Coronary artery (tissue), 2 donors: ENCODE results near the gene SLC2A13.

Experiments used
- DNase-seq: peaks from one replicate; pipeline ENCODE4 v3.0.0-alpha.2; 2017; ENCODE audit warnings: low spot score
- H3K27ac ChIP-seq, 2 donors: fragments of 200-600 bp; sonication (generic); one replicate each; pipeline ENCODE4 v1.5.1; 2016 to 2019
- H3K4me3 ChIP-seq: fragments of 200-600 bp; sonication (generic); 2 replicates; pipeline ENCODE4 v1.5.1; 2016; ENCODE audit warnings: mild to moderate bottlenecking, moderate library complexity
- CTCF ChIP-seq: fragments of 200-600 bp; sonication (generic); IDR thresholded peaks from one replicate; pipeline ENCODE4 v1.5.1; 2019; ENCODE audit warnings: antibody characterized with exemption

The SLC2A13 gene

GRCh38 chr12:40002178-40003169, 103.4 kb downstream of the SLC2A13 start:
- Histone ChIP-seq H3K4me3 (no peak overlapping the region), H3K27ac (no peak overlapping the region)
- DNase-seq, result no peak
- no peak for TF ChIP-seq CTCF

- TF ChIP-seq CTCF, result no peak
- no peak overlapping the region for H3K4me3 ChIP-seq
- no peak for DNase-seq
- H3K27ac ChIP-seq, result no peak overlapping the region
Observed at GRCh38 chr12:40001406-40001805, 104.5 kb downstream of the SLC2A13 start.

GRCh38 chr12:40000884-40001283, 105.0 kb downstream of the SLC2A13 start:
- no peak for TF ChIP-seq CTCF

GRCh38 chr12:39993268-39993667, 112.6 kb downstream of the SLC2A13 start:
- DNase-seq, result no peak
- no peak for TF ChIP-seq CTCF
- H3K4me3 ChIP-seq, result no peak overlapping the region
- H3K27ac ChIP-seq, result no peak overlapping the region

More at GRCh38 chr12:40000884-40001283, 105.0 kb downstream of the SLC2A13 start:
- no peak for DNase-seq
- no peak overlapping the region for H3K27ac ChIP-seq
- no peak overlapping the region for H3K4me3 ChIP-seq

GRCh38 chr12:39990122-39991101, 115.5 kb downstream of the SLC2A13 start:
- DNase-seq, result no peak
- H3K27ac ChIP-seq, result no peak overlapping the region
- H3K4me3 ChIP-seq, result no peak overlapping the region
- TF ChIP-seq CTCF, result peak; percentile 42

GRCh38 chr12:39989501-39989900, 116.4 kb downstream of the SLC2A13 start:
- DNase-seq, result no peak
- Histone ChIP-seq H3K4me3 (no peak overlapping the region), H3K27ac (no peak overlapping the region)
- TF ChIP-seq CTCF, result no peak
